GM10248 (cell line): ENCODE data around the gene ATP5ME.
A peak's percentile ranks its signal among the peaks of the same experiment; 100 is the strongest.

Source experiments
- CTCF ChIA-PET: fragments of 300-600 bp; sonication (Branson Sonifier 250); formaldehyde crosslinking; extraction: SDS; loops from one replicate; lab custom pipeline; 2021; ENCODE audit warnings: antibody characterized with exemption; lab: Yijun Ruan, JAX
- POLR2A ChIA-PET: fragments of 350-650 bp; sonication (Branson Sonifier 250); formaldehyde crosslinking; extraction: SDS; loops from one replicate; lab custom pipeline; 2020; ENCODE audit warnings: antibody characterized with exemption; lab: Yijun Ruan, JAX
- DNase-seq: peaks from one replicate; pipeline ENCODE4 v3.0.0; 2012; ENCODE audit errors: extremely low spot score
- TF ChIP-seq, protein P1 (sequence below): IDR thresholded peaks from 2 replicates; pipeline ENCODE4 v1.5.1; 2012; ENCODE audit warnings: mild to moderate bottlenecking, low read depth; ENCODE audit errors: extremely low read depth, missing control alignments, control extremely low read depth

The ATP5ME gene

DNA sequence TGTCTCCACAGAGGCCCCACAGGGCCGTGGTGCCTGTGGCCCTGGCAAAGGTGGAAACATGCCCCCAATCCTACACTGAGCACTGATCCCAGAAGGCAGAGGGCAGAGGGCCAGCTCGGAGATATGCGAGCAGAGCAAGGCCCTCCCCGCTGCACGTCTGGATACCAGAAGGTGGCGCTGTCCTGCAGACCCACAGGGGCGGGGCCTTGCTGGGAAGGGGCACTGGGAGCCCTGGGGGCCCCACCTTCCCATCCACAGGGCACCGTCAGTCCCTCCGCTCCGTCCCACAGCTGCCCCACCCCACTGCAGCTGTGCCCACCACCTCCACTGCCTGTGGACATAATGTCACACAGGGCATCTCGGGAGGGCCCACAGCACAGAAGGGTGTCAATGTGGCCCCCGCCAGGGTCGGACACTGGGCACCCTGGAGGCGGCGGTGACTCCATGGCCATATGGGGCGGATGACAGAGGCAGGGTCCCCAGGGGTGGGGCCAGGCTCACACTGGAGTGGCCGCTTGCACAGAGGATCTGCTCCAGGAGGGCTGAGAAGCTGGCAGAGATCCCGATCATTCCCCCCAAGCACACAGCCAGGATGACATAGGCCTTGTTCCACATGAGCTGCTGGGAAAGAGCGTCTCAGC, 10.0 kb upstream of the ATP5ME start:
- DNase-seq: peak; percentile 69
- ChIA-PET POLR2A (no interaction called here), CTCF (interaction anchor here (0.6 to 3.1 kb wide), 7 partner anchors 9 to 98 kb away, joined by 3 to 15 read pairs (median 3); partner anchors contain the start of genes ATP5ME and MYL5)
- TF ChIP-seq, protein P1, sequence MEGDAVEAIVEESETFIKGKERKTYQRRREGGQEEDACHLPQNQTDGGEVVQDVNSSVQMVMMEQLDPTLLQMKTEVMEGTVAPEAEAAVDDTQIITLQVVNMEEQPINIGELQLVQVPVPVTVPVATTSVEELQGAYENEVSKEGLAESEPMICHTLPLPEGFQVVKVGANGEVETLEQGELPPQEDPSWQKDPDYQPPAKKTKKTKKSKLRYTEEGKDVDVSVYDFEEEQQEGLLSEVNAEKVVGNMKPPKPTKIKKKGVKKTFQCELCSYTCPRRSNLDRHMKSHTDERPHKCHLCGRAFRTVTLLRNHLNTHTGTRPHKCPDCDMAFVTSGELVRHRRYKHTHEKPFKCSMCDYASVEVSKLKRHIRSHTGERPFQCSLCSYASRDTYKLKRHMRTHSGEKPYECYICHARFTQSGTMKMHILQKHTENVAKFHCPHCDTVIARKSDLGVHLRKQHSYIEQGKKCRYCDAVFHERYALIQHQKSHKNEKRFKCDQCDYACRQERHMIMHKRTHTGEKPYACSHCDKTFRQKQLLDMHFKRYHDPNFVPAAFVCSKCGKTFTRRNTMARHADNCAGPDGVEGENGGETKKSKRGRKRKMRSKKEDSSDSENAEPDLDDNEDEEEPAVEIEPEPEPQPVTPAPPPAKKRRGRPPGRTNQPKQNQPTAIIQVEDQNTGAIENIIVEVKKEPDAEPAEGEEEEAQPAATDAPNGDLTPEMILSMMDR: peak; percentile 83

DNA sequence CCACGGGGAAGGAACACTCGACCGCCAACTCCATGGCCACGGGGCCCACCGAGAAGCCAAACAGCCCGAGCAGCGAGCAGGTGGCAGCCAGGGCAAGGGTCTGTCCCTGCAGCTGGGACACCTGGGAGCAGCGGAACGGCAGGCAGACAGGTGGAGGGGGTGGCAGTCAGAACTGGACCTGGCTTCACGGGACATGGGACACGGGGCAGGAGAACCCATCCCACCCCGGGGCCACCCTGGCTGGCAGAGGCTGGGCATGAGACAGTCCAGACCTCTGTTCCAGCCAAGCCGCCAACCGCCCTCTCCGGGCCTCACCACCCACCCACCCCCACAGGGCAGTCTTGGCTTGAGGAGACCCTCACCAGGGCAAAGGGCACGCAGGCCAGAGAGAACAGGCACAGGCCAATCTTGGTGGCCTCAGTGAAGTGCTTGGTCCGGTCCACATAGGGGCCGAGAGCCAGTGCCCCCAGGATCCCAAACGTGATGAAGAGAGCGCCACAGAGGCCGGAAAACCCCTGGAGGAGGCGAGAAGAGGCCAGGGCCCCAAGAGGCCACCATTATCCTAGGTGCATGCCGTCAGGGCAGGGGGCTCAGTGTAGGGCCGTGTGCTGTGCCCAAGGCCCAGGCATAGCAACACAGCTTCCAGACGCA, 9.3 kb upstream of the ATP5ME start:
- TF ChIP-seq, protein P1: no peak
- POLR2A ChIA-PET: no interaction called here
- CTCF ChIA-PET: interaction anchor here (0.6 to 3.1 kb wide), 6 partner anchors 9 to 99 kb away, joined by 3 to 15 read pairs (median 3); partner anchors contain the start of genes ATP5ME and MYL5
- DNase-seq: no peak

DNA sequence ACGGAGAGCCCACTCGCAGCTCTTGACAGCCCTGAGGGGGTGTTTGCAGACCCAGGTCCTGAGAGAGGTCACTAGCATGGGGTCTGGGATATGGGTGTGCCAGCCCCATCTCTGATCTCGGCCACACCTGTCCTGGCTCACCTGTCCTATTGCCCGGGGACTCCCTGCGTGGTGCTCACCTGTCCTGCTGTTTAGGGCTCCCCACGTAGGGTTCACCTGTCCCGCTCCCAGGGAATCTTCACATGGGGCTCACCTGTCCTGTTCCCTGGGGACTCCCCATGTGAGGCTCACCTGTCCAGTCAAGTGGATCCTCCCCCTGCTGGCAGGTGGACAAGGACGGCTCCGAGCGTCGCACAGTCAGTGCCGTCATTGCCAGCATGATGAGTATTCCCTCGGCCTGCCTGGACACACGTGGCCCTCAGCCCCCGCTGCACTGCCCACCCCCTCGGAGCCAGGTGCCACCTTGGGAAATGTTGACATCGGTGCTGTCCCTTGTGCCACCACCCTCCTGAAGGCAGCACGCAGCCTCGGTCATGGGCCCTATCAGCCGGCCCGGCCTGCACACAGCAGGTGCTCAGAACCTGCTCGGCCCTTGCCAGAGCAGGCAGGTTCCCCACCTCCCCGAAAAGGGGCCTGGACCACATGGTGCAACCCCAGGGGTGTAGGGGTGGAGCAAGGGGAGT, 8.6 kb upstream of the ATP5ME start:
- no peak for DNase-seq
- CTCF ChIA-PET: no interaction called here
- POLR2A ChIA-PET: no interaction called here
- TF ChIP-seq, protein P1: no peak

DNA sequence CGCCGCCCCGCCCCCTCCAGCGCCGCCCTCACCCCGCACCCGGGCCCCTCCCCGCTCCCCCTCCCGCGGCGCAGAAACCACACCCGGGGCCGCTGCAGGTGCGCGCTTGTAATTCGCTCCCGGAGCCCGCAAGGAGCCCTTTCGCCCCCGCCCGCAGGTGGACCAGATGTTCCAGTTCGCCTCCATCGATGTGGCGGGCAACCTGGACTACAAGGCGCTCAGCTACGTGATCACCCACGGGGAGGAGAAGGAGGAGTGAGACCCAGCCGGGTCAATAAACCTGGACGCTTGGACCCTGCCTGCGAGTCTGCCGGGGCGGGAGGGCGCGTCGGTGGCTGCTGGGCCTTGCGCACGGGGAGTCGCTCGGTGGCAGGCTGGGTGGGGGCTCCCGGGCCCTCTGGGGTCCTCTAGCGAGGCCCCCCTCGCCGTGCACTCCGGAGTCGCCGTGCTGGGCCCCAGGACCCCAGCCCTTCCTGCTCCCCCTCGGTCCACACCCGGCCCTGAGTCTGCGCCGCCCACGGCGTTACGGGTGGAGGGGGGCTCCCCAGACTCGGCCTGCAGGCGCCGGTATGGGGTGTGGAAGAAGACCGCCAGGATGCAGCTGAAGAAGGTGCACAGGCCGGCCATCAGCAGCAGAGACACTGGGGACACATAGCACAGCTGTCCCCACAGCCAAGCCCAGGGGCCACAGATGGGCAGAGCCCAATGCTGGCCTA, 7.8 kb upstream of the ATP5ME start:
- DNase-seq: peak; percentile 73
- ChIA-PET CTCF (interaction anchor here (1.2 kb wide), 1 partner anchor 59 kb away, joined by 4 read pairs; no protein-coding TSS in a partner anchor), POLR2A (no interaction called here)
- TF ChIP-seq, protein P1: no peak

DNA sequence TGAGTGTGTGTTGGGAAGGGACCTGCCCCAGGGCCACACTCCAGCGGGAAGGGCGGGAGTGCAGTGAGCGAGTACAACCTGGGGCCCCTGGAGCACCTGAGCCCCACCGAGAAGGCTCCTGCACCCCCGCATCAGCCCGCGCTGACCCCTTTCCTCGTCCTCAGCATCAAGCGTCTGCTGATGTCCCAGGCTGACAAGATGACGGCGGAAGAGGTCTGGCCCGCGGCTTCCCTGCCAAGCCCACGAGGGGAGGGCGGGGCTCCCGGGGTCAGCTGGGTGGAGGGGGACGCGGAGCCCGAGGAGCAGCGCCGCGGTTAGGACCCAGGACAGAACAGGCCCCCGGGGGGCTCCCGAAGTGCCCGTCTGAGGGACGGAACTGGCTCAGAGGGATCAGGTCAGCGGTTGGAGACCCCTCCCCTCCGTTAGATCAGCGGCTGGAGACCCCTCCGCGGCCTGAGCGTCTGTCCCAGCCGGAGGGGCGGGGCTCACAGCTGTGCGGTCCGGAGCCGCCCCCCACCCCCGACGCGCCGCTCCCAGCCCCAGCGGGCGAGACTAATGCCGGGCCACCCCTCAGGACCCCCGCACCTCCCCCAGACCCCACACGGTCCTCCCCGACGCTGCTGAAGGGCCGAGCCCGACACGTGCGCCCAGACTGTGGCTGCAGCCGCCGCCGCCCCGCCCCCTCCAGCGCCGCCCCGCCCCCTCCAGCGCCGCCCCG, 7.0 kb upstream of the ATP5ME start:
- CTCF ChIA-PET: interaction anchor here (1.2 kb wide), 1 partner anchor 60 kb away, joined by 4 read pairs; no protein-coding TSS in a partner anchor
- peak; percentile 81 for DNase-seq

More for the DNA sequence above, 7.0 kb upstream of the ATP5ME start:
- POLR2A ChIA-PET: no interaction called here
- TF ChIP-seq, protein P1: no peak
